Measurements from ENCODE around the gene SYT1.

Gene SYT1

DNA sequence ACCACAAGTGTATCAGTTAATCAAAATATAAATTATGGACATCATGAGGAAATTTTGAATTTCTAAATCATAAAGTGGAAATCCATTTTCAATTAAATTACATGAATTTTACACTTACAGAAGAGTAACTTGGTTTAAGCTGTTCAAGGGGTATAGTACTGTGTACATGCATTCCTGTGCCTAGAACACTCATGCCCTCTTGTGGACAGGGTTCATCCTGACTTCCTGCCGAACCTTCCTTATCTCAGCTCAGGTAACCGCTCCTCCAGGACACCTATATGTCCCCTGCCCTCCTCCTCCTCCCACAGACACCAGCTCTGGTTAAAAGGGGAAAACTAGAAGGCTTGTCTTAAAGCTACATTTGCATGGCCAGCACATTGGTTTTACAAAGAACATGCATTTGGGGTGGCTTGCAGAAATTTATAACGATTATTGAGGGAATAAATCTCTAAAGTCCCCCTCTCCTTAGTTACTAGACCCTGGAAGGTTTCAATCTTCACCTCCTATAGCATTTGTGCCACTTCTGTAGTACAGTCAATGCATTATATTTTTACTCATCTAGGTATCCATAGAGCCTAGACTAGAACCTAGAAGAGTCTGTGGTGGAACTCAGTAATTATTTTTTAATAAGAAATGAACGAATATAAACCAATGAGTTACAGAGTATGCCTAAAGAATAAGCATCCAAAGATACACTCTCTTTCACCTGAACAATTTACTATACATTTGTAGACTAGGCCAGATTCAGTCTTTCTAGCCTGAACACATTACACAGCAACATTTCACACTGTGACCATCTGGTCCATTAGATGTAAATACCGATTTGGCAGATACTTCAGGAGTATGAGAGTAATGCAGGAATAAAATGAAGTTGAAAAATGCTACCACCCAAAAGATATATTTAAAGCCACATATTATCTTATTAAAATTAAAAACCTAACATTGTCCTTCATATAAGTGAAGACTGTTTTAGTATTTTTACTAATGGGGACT lies 480.6 kb downstream of the SYT1 start:
- TF ChIP-seq, protein P1, sequence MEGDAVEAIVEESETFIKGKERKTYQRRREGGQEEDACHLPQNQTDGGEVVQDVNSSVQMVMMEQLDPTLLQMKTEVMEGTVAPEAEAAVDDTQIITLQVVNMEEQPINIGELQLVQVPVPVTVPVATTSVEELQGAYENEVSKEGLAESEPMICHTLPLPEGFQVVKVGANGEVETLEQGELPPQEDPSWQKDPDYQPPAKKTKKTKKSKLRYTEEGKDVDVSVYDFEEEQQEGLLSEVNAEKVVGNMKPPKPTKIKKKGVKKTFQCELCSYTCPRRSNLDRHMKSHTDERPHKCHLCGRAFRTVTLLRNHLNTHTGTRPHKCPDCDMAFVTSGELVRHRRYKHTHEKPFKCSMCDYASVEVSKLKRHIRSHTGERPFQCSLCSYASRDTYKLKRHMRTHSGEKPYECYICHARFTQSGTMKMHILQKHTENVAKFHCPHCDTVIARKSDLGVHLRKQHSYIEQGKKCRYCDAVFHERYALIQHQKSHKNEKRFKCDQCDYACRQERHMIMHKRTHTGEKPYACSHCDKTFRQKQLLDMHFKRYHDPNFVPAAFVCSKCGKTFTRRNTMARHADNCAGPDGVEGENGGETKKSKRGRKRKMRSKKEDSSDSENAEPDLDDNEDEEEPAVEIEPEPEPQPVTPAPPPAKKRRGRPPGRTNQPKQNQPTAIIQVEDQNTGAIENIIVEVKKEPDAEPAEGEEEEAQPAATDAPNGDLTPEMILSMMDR (IDR thresholded peaks at IDR 0.05; ENCODE audit: low read depth, low read length), result peak; percentile 59
- H3K4me3 ChIP-seq (ENCODE audit: low read depth, low read length), result no peak overlapping the region

DNA sequence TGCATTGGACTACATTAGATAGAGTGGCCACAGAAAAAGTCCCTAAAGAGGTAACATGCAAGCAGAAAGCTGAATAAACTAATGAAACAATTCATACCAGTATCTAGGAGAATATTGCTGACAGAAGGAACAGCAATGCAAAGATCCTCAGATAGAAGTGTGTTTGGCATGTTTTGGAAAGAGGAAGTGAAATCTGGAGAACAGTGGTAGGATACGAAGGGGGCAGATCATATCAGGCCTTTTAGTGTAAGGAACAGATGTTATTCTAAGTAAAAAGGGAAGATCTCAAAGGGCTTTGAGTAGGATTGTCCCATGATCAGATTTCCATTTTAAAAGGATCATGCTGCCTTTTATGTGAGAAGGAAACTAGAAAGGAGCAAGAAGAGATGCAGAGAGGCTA lies 483.3 kb downstream of the SYT1 start:
- H3K4me3 ChIP-seq (ENCODE audit: low read depth, low read length), result no peak overlapping the region
- TF ChIP-seq, protein P1 (IDR thresholded peaks at IDR 0.05; ENCODE audit: low read depth, low read length), result no peak

DNA sequence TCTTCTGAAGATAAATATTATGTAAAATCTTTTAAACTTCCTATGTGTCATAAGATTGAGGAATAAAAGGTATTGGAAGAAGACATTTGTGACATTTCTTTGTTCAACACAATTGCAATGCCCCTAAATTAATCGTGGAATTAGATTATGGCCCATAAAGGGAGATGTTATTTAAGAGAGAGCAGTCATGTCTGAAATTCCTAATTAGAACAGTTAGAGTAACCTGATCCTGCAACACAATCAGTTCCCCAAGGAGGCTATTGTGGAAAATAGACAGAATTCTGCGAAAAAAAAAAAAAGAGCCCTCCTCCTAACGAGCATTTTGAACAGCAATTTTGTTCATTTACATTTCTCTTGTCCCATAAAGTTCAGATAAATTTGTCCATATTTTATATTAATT lies 486.7 kb downstream of the SYT1 start:
- TF ChIP-seq, protein P1 (IDR thresholded peaks at IDR 0.05; ENCODE audit: low read depth, low read length), result no peak
- H3K4me3 ChIP-seq (ENCODE audit: low read depth, low read length), result no peak overlapping the region

DNA sequence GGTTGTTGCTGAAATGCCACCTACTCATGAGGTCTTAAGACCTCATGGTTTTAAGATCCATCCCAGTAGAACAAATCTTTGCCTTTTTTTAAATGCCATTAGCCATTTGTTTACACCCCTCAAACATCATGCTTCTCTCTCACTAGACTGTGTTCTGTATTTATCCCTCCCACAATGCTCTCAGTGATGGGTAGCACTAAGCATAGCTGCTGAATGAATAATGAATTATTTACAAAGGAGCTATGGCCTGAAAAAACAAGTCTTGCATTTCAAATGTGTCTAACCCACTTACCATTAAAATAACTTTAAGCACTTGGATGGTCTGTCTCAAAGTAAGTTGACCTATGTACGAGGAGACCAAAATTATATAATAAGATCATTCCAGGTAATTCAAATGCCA lies 491.6 kb downstream of the SYT1 start:
- TF ChIP-seq, protein P1 (IDR thresholded peaks at IDR 0.05; ENCODE audit: low read depth, low read length), result no peak
- H3K4me3 ChIP-seq (ENCODE audit: low read depth, low read length), result no peak overlapping the region

DNA sequence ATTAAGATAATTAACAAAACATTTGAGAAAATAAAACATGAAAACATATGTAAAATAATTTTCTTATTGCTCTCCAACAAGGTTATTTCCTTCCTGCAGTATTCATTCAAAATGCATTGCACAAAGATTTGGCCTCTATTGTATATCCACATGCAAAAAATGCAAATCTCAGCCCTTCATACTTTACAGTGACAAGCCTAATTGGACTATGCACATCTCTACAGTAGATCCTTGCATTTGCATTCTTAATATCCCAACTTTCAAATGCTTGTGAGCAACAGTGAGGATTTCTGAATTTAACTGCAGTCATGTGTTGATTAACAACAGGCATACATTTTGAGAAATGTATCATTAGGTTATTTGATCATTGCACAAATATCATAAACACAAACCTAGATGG lies 492.5 kb downstream of the SYT1 start:
- H3K4me3 ChIP-seq (ENCODE audit: low read depth, low read length), result no peak overlapping the region
- TF ChIP-seq, protein P1 (IDR thresholded peaks at IDR 0.05; ENCODE audit: low read depth, low read length), result no peak

DNA sequence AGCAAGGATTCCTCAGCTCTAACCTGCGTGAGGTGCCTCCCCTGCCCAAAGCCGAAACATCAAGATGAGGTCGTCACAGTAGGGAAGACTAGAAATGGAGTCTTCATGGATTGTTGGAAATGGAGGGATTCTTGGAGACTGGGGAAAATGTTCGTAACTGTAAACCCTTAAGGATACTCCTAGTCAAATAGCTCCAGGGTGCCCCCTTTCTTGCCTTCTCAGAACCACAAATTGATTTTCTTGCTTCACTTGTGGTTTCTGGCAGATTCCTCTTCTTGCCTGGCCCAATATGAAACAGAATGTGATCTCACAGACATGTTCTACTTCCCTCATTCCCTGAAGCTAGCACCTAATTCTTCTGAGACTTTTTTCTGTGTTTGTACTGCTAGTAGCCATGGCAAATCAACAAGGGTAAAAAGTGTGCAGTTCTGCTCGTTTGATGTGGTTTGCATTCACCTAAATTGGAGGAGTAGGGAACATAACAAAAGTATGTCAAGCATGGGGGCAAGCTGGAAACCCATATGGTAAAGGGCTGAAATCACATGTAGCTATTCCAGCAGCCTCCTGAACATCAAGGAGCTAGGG lies 494.2 kb downstream of the SYT1 start:
- TF ChIP-seq, protein P1 (IDR thresholded peaks at IDR 0.05; ENCODE audit: low read depth, low read length), result no peak
- no peak overlapping the region for H3K4me3 ChIP-seq (ENCODE audit: low read depth, low read length)

DNA sequence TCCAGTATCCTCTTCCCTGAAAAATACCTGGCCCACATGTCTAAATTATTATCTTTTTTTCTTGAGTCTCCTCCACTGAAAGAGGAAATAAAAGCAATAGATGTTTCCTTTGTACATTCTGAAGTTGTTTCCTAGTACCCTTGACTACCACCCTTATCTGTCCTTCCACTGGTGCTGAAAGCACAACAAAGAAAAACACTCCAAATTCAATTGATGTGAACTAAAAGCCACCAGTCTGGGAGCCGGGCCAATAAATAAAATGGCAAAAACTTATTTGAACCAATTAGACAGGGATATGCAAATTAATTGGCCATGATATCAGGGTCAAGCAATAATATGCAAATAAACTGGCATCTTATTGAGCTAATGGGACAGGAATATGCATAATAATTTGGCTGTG lies 495.7 kb downstream of the SYT1 start:
- H3K4me3 ChIP-seq (ENCODE audit: low read depth, low read length), result no peak overlapping the region
- TF ChIP-seq, protein P1 (IDR thresholded peaks at IDR 0.05; ENCODE audit: low read depth, low read length), result no peak

Data from WI38 (cell line).